ENCODE results near the gene ANKRD42.
"Not testable (repeated sequence)": the region's sequence is repeated elsewhere in the genome, so short reads cannot be mapped to it uniquely, and the experiment has no call there.

The ANKRD42 gene

GRCh38 chr11:83238111-83238510, 44.6 kb downstream of the ANKRD42 start:
- in situ Hi-C loops (cut with HindIII; ENCODE audit: low sequenced_read_pairs): no loop called here

- in situ Hi-C loops (cut with HindIII; ENCODE audit: low sequenced_read_pairs): no loop called here
These were observed 47.9 kb downstream of the ANKRD42 start for GRCh38 chr11:83241291-83241946.

- in situ Hi-C loops (cut with HindIII; ENCODE audit: low sequenced_read_pairs): no loop called here
These were observed 55.9 kb downstream of the ANKRD42 start for GRCh38 chr11:83249445-83249844.

GRCh38 chr11:83249972-83250593, 56.6 kb downstream of the ANKRD42 start:
- in situ Hi-C loops (cut with HindIII; ENCODE audit: low sequenced_read_pairs): no loop called here

GRCh38 chr11:83252266-83252665, 58.8 kb downstream of the ANKRD42 start:
- in situ Hi-C loops (cut with HindIII; ENCODE audit: low sequenced_read_pairs): no loop called here

GRCh38 chr11:83252941-83253340, 59.4 kb downstream of the ANKRD42 start:
- in situ Hi-C loops (cut with HindIII; ENCODE audit: low sequenced_read_pairs): no loop called here

GRCh38 chr11:83255366-83255765, 61.9 kb downstream of the ANKRD42 start:
- in situ Hi-C loops (cut with HindIII; ENCODE audit: low sequenced_read_pairs): no loop called here

- in situ Hi-C loops (cut with HindIII; ENCODE audit: low sequenced_read_pairs): no loop called here
These were observed 63.3 kb downstream of the ANKRD42 start for GRCh38 chr11:83256602-83257340.

GRCh38 chr11:83257761-83258168, 64.3 kb downstream of the ANKRD42 start:
- in situ Hi-C loops (cut with HindIII; ENCODE audit: low sequenced_read_pairs): no loop called here

GRCh38 chr11:83259559-83259958, 66.0 kb downstream of the ANKRD42 start:
- in situ Hi-C loops (cut with HindIII; ENCODE audit: low sequenced_read_pairs): no loop called here

- in situ Hi-C loops (cut with HindIII; ENCODE audit: low sequenced_read_pairs): no loop called here
These were observed 71.8 kb downstream of the ANKRD42 start for GRCh38 chr11:83265331-83265730.

GRCh38 chr11:83269080-83269479, 75.6 kb downstream of the ANKRD42 start:
- in situ Hi-C loops (cut with HindIII; ENCODE audit: low sequenced_read_pairs): not testable (repeated sequence)

GRCh38 chr11:83271734-83272133, 78.2 kb downstream of the ANKRD42 start:
- in situ Hi-C loops (cut with HindIII; ENCODE audit: low sequenced_read_pairs): not testable (repeated sequence)

GRCh38 chr11:83272627-83273026, 79.1 kb downstream of the ANKRD42 start:
- in situ Hi-C loops (cut with HindIII; ENCODE audit: low sequenced_read_pairs): no loop called here

- in situ Hi-C loops (cut with HindIII; ENCODE audit: low sequenced_read_pairs): no loop called here
These were observed 82.6 kb downstream of the ANKRD42 start for GRCh38 chr11:83275888-83276641.

GRCh38 chr11:83278351-83278750, 84.8 kb downstream of the ANKRD42 start:
- in situ Hi-C loops (cut with HindIII; ENCODE audit: low sequenced_read_pairs): no loop called here

- in situ Hi-C loops (cut with HindIII; ENCODE audit: low sequenced_read_pairs): no loop called here
These were observed 86.7 kb downstream of the ANKRD42 start for GRCh38 chr11:83280256-83280655.

GRCh38 chr11:83282084-83282716, 88.7 kb downstream of the ANKRD42 start:
- in situ Hi-C loops (cut with HindIII; ENCODE audit: low sequenced_read_pairs): no loop called here

GRCh38 chr11:83284501-83285150, 91.1 kb downstream of the ANKRD42 start:
- in situ Hi-C loops (cut with HindIII; ENCODE audit: low sequenced_read_pairs): no loop called here

- in situ Hi-C loops (cut with HindIII; ENCODE audit: low sequenced_read_pairs): no loop called here
These were observed 91.7 kb downstream of the ANKRD42 start for GRCh38 chr11:83285151-83285770.

Data from DLD1 (cell line).